ENCODE data around the gene TNPO3. TPM values are rescaled to one million over a fixed set of nuclear protein-coding genes. Genes with fewer than 3 reads are reported as not detected.

TNPO3 gene
- total RNA-seq, 1 donor from 2014 or later: 96.2 TPM

DNA sequence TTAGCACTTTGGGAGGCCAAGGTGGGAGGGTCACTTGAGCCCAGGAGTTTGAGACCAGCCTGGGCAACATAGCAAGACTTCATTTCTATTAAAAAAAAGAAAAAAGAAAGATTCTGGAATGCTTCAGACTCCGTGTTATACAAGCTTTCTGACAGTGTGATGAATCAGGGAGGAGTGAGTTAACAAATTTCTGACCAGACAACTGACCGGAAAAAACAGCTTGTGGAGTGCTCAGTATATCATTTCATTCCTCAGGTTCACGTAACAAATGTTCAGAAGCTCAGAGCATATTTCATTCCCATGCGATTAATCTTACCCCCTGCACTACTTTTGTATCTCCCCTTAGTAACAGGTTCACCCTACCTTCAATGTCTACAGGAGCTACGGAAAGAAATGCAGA, 28.6 kb upstream of the TNPO3 start:
- H2AFZ ChIP-seq (replicated peaks): no peak overlapping the region
- no peak overlapping the region for H3K27ac ChIP-seq
- H3K4me3 Mint-ChIP-seq: no peak overlapping the region
- no peaks in the 10 kb centered on the region for H3K36me3 ChIP-seq
- H3K4me2 ChIP-seq: no peak overlapping the region
- no peaks in the 10 kb centered on the region for H3F3A ChIP-seq (ENCODE audit: low read depth)
- no peaks in the 10 kb centered on the region for H4K20me1 ChIP-seq (ENCODE audit: low read depth)
- no peaks in the 10 kb centered on the region for H3K9me3 ChIP-seq (ENCODE audit: low read depth)
- H3K4me1 Mint-ChIP-seq: no peaks in the 10 kb centered on the region
- no peaks in the 10 kb centered on the region for H3K27me3 Mint-ChIP-seq (ENCODE audit: insufficient read depth, low read depth)
- H3K9ac ChIP-seq: no peak overlapping the region
- H3K4me1 ChIP-seq: no peaks in the 10 kb centered on the region
- TF ChIP-seq CTCF (IDR thresholded peaks at IDR 0.05): no peak
- TF ChIP-seq EZH2 (IDR thresholded peaks at IDR 0.05): no peak
- TF ChIP-seq EZH2phosphoT487 (IDR thresholded peaks at IDR 0.05): no peak
- no peaks in the 10 kb centered on the region for H3K9me3 Mint-ChIP-seq
- H3K4me3 ChIP-seq: no peak overlapping the region
- H3K79me2 ChIP-seq (ENCODE audit: low read depth): no peaks in the 10 kb centered on the region
- no peak for DNase-seq (ENCODE audit: low spot score)
- no peaks in the 10 kb centered on the region for H3K36me3 Mint-ChIP-seq
- no peaks in the 10 kb centered on the region for H3K27me3 ChIP-seq
- no peak overlapping the region for H3K27ac Mint-ChIP-seq

GRCh38 chr7:129078455-129078854, 23.5 kb upstream of the TNPO3 start:
- H3K27ac Mint-ChIP-seq: no peak overlapping the region
- Histone ChIP-seq H3K9me3 (ENCODE audit: low read depth) (no peaks in the 10 kb centered on the region), H3K4me2 (no peak overlapping the region), H3K79me2 (ENCODE audit: low read depth) (no peaks in the 10 kb centered on the region), H4K20me1 (ENCODE audit: low read depth) (no peaks in the 10 kb centered on the region), H2AFZ (replicated peaks) (no peak overlapping the region), H3K9ac (no peak overlapping the region), H3K4me1 (no peaks in the 10 kb centered on the region), H3F3A (ENCODE audit: low read depth) (peaks cover 4% of the 10 kb centered on the region), H3K4me3 (no peak overlapping the region), H3K27ac (no peak overlapping the region), H3K36me3 (no peaks in the 10 kb centered on the region), H3K27me3 (no peaks in the 10 kb centered on the region)
- no peaks in the 10 kb centered on the region for H3K27me3 Mint-ChIP-seq (ENCODE audit: insufficient read depth, low read depth)
- no peak overlapping the region for H3K4me3 Mint-ChIP-seq
- no peaks in the 10 kb centered on the region for H3K4me1 Mint-ChIP-seq
- no peaks in the 10 kb centered on the region for H3K36me3 Mint-ChIP-seq
- TF ChIP-seq CTCF (IDR thresholded peaks at IDR 0.05) (no peak), EZH2 (IDR thresholded peaks at IDR 0.05) (no peak), EZH2phosphoT487 (IDR thresholded peaks at IDR 0.05) (no peak)
- no peak for DNase-seq (ENCODE audit: low spot score)
- peaks cover 2% of the 10 kb centered on the region for H3K9me3 Mint-ChIP-seq

GRCh38 chr7:129076886-129077285, 22.0 kb upstream of the TNPO3 start:
- Histone ChIP-seq H3K9me3 (ENCODE audit: low read depth) (no peaks in the 10 kb centered on the region), H3K4me2 (no peak overlapping the region), H3F3A (ENCODE audit: low read depth) (peaks cover 4% of the 10 kb centered on the region), H3K4me1 (no peaks in the 10 kb centered on the region), H3K36me3 (no peaks in the 10 kb centered on the region), H3K27me3 (no peaks in the 10 kb centered on the region), H3K4me3 (no peak overlapping the region), H3K9ac (no peak overlapping the region), H3K27ac (no peak overlapping the region), H3K79me2 (ENCODE audit: low read depth) (no peaks in the 10 kb centered on the region), H2AFZ (replicated peaks) (no peak overlapping the region), H4K20me1 (ENCODE audit: low read depth) (no peaks in the 10 kb centered on the region)
- Mint-ChIP-seq H3K4me3 (no peak overlapping the region), H3K36me3 (no peaks in the 10 kb centered on the region), H3K27me3 (ENCODE audit: insufficient read depth, low read depth) (no peaks in the 10 kb centered on the region), H3K4me1 (no peaks in the 10 kb centered on the region), H3K9me3 (peaks cover 2% of the 10 kb centered on the region), H3K27ac (no peak overlapping the region)
- TF ChIP-seq EZH2 (IDR thresholded peaks at IDR 0.05): no peak
- TF ChIP-seq EZH2phosphoT487 (IDR thresholded peaks at IDR 0.05): no peak
- no peak for TF ChIP-seq CTCF (IDR thresholded peaks at IDR 0.05)
- DNase-seq (ENCODE audit: low spot score): no peak

Data from neural progenitor cell (in vitro differentiated cells).